ENCODE data around the gene CNNM1. TPM values are rescaled to one million over a fixed set of nuclear protein-coding genes. Genes with fewer than 3 reads are reported as not detected.

Gene CNNM1
- total and polyA plus RNA-seq, 8 donors, result 0.17 to 0.94 (median 0.36) TPM

GRCh38 chr10:99393683-99394082, 64.5 kb downstream of the CNNM1 start:
- Histone ChIP-seq H3K27me3 (no peaks in the 10 kb centered on the region), H3K4me1 (peaks cover 4 to 7% of the 10 kb centered on the region in 2 donors), H3K36me3 (peaks cover 0 to 20% of the 10 kb centered on the region in 2 donors), H3K9me3 (no peaks in the 10 kb centered on the region), H3K27ac (no peak overlapping the region), H3K4me3 (no peak overlapping the region)
- no peak for ATAC-seq
- intact Hi-C loops (cut with DNase I), result loop anchor here in 1 of 2 donors (5.0 kb wide), 1 partner anchor 219 kb away; no protein-coding TSS in a partner anchor
- no peak for DNase-seq
- TF ChIP-seq CTCF (IDR thresholded peaks at IDR 0.05), result no peak

GRCh38 chr10:99394256-99394655, 65.1 kb downstream of the CNNM1 start:
- peak; percentile 27 for ATAC-seq
- H3K27ac ChIP-seq, result no peak overlapping the region
- intact Hi-C loops (cut with DNase I), result loop anchor here in 1 of 2 donors (5.0 kb wide), 1 partner anchor 218 kb away; no protein-coding TSS in a partner anchor

GRCh38 chr10:99394761-99395386, 65.7 kb downstream of the CNNM1 start:
- no peak for TF ChIP-seq CTCF (IDR thresholded peaks at IDR 0.05)
- Histone ChIP-seq H3K4me1 (peaks cover 4 to 7% of the 10 kb centered on the region in 2 donors), H3K27ac (no peak overlapping the region), H3K4me3 (no peak overlapping the region), H3K9me3 (no peaks in the 10 kb centered on the region), H3K27me3 (no peaks in the 10 kb centered on the region), H3K36me3 (peaks cover 0 to 32% of the 10 kb centered on the region in 2 donors)
- intact Hi-C loops (cut with DNase I), result loop anchor here in 1 of 2 donors (5.0 kb wide), 1 partner anchor 217 kb away; no protein-coding TSS in a partner anchor
- ATAC-seq (peak; percentile 82), DNase-seq (peak in 2 of 4 donors; percentile 18 to 40)

More at GRCh38 chr10:99394256-99394655, 65.1 kb downstream of the CNNM1 start:
- Histone ChIP-seq H3K27me3 (no peaks in the 10 kb centered on the region), H3K9me3 (no peaks in the 10 kb centered on the region), H3K36me3 (peaks cover 0 to 26% of the 10 kb centered on the region in 2 donors), H3K4me1 (peaks cover 4 to 7% of the 10 kb centered on the region in 2 donors), H3K4me3 (no peak overlapping the region)
- TF ChIP-seq CTCF (IDR thresholded peaks at IDR 0.05), result no peak
- DNase-seq, result no peak

GRCh38 chr10:99395750-99396445, 66.7 kb downstream of the CNNM1 start:
- peak in 1 of 4 donors; percentile 43 for DNase-seq
- intact Hi-C loops (cut with DNase I), result no loop called here

More at GRCh38 chr10:99395750-99396445, 66.7 kb downstream of the CNNM1 start:
- H3K27ac ChIP-seq, result no peak overlapping the region
- H3K4me3 ChIP-seq, result no peak overlapping the region
- peak; percentile 59 for ATAC-seq
- H3K27me3 ChIP-seq, result no peaks in the 10 kb centered on the region
- no peak for TF ChIP-seq CTCF (IDR thresholded peaks at IDR 0.05)
- H3K36me3 ChIP-seq, result peaks cover 0 to 41% of the 10 kb centered on the region in 2 donors
- H3K9me3 ChIP-seq, result no peaks in the 10 kb centered on the region
- peaks cover 4 to 7% of the 10 kb centered on the region in 2 donors for H3K4me1 ChIP-seq

Measured in left lung (tissue), 10 donors.